ENCODE results near the gene ZDHHC16.
"Not testable (repeated sequence)": the region's sequence is repeated elsewhere in the genome, so short reads cannot be mapped to it uniquely, and the experiment has no call there.

The ZDHHC16 gene

GRCh38 chr10:97445722-97446639 lies at the start of gene ZDHHC16, which contains the start of gene EXOSC1:
TSS of gene ZDHHC16 (plus strand) at chr10:97446175. CDS start at chr10:97451676, 5,501 bp downstream.
TSS of gene EXOSC1 (minus strand) at chr10:97446006. CDS start at chr10:97445985, 21 bp downstream.
- TF ChIP-seq CTCF (IDR thresholded peaks at IDR 0.05; ENCODE audit: extremely low read depth, insufficient read depth, missing control alignments): no peak
- in situ Hi-C loops (cut with MboI; ENCODE audit: low pct_unique_long_range_greater_than_20kb, low sequenced_read_pairs, unreplicated experiment): no loop called here
- peak; percentile 98 for DNase-seq (ENCODE audit: low spot score)

GRCh38 chr10:97399843-97400545 lies 46.0 kb upstream of the ZDHHC16 start:
- no peak for TF ChIP-seq CTCF (IDR thresholded peaks at IDR 0.05; ENCODE audit: extremely low read depth, insufficient read depth, missing control alignments)
- no peak for DNase-seq (ENCODE audit: low spot score)
- in situ Hi-C loops (cut with MboI; ENCODE audit: low pct_unique_long_range_greater_than_20kb, low sequenced_read_pairs, unreplicated experiment): no loop called here

- no peak for TF ChIP-seq CTCF (IDR thresholded peaks at IDR 0.05; ENCODE audit: extremely low read depth, insufficient read depth, missing control alignments)
- peak; percentile 96 for DNase-seq (ENCODE audit: low spot score)
- in situ Hi-C loops (cut with MboI; ENCODE audit: low pct_unique_long_range_greater_than_20kb, low sequenced_read_pairs, unreplicated experiment): no loop called here
Measured at GRCh38 chr10:97400665-97401454, 45.1 kb upstream of the ZDHHC16 start, which contains the start of gene RRP12. TSS of gene RRP12 (minus strand) at chr10:97401340. CDS start at chr10:97401231, 109 bp downstream.

- in situ Hi-C loops (cut with MboI; ENCODE audit: low pct_unique_long_range_greater_than_20kb, low sequenced_read_pairs, unreplicated experiment): no loop called here
- no peak for DNase-seq (ENCODE audit: low spot score)
- no peak for TF ChIP-seq CTCF (IDR thresholded peaks at IDR 0.05; ENCODE audit: extremely low read depth, insufficient read depth, missing control alignments)
Measured at GRCh38 chr10:97401455-97401919, 44.5 kb upstream of the ZDHHC16 start.

GRCh38 chr10:97404044-97404443 lies 41.9 kb upstream of the ZDHHC16 start:
- no peak for DNase-seq (ENCODE audit: low spot score)
- in situ Hi-C loops (cut with MboI; ENCODE audit: low pct_unique_long_range_greater_than_20kb, low sequenced_read_pairs, unreplicated experiment): no loop called here
- TF ChIP-seq CTCF (IDR thresholded peaks at IDR 0.05; ENCODE audit: extremely low read depth, insufficient read depth, missing control alignments): no peak

- no peak for DNase-seq (ENCODE audit: low spot score)
- TF ChIP-seq CTCF (IDR thresholded peaks at IDR 0.05; ENCODE audit: extremely low read depth, insufficient read depth, missing control alignments): no peak
- in situ Hi-C loops (cut with MboI; ENCODE audit: low pct_unique_long_range_greater_than_20kb, low sequenced_read_pairs, unreplicated experiment): no loop called here
Measured at GRCh38 chr10:97406064-97406463, 39.9 kb upstream of the ZDHHC16 start.

- DNase-seq (ENCODE audit: low spot score); in situ Hi-C loops (cut with MboI; ENCODE audit: low pct_unique_long_range_greater_than_20kb, low sequenced_read_pairs, unreplicated experiment): not testable (repeated sequence)
Measured at GRCh38 chr10:97406483-97406882, 39.5 kb upstream of the ZDHHC16 start.

Measured in GM13977 (cell line).